Suprapubic skin (tissue), 4 donors: ENCODE results near the gene PACS1. TPM values are rescaled to one million over a fixed set of nuclear protein-coding genes. Genes with fewer than 3 reads are reported as not detected.

Experiments used
- DNase-seq, 2 donors: peaks; one replicate each; pipeline ENCODE4 v3.0.0-alpha.2; 2019; ENCODE audit warnings: low spot score in 2 of 2
- H3K27ac ChIP-seq: fragments of 200-600 bp; sonication (generic); one replicate; pipeline ENCODE4 v1.5.1; 2019
- H3K27me3 ChIP-seq: fragments of 200-600 bp; sonication (generic); one replicate; pipeline ENCODE4 v1.5.1; 2019
- H3K36me3 ChIP-seq: fragments of 200-600 bp; sonication (generic); one replicate; pipeline ENCODE4 v1.5.1; 2019
- H3K4me1 ChIP-seq: fragments of 200-600 bp; sonication (generic); one replicate; pipeline ENCODE4 v1.5.1; 2019
- H3K4me3 ChIP-seq: fragments of 200-600 bp; sonication (generic); one replicate; pipeline ENCODE4 v1.5.1; 2019; ENCODE audit warnings: mild to moderate bottlenecking
- H3K9me3 ChIP-seq: fragments of 200-600 bp; sonication (generic); one replicate; pipeline ENCODE4 v1.5.1; 2019
- CTCF ChIP-seq, 2 donors: fragments of 200-600 bp in 1 of 2; fragments of 450-650 bp in 1 of 2; sonication (generic) in 1 of 2; IDR thresholded peaks; one replicate each; pipeline ENCODE4 v1.5.1; 2016 to 2019; ENCODE audit warnings: antibody characterized with exemption in 2 of 2, mild to moderate bottlenecking in 1 of 2, moderate library complexity in 1 of 2
- EP300 ChIP-seq: sonication (generic); formaldehyde crosslinking; IDR thresholded peaks from one replicate; pipeline ENCODE4 v1.6.1; 2017; ENCODE audit warnings: antibody characterized with exemption
- POLR2A ChIP-seq, 2 donors: fragments of 450-650 bp; IDR thresholded peaks; one replicate each; pipeline ENCODE4 v1.6.1; 2017; ENCODE audit warnings: antibody characterized with exemption in 2 of 2, mild to moderate bottlenecking in 2 of 2, moderate library complexity in 2 of 2
- POLR2AphosphoS5 ChIP-seq, 3 donors: sonication (generic); formaldehyde crosslinking; IDR thresholded peaks; one replicate each; pipeline ENCODE4 v1.6.1; 2017; ENCODE audit warnings: antibody characterized with exemption in 3 of 3
- WGBS: methylation state at CpG from one replicate; pipeline ENCODE4 v1.1.5; 2018; 5-methylcytosine and 5-hydroxymethylcytosine counted together
- total RNA-seq, 4 donors: library from RNA; depleted of rRNA; stranded (reverse); fragments of >200 nt; gene quantifications; one replicate each; pipeline ENCODE4 v1.1.0, GENCODE V29; 2016

The PACS1 gene
- total RNA-seq, 4 donors from 2014 or later = 30.5 to 78.6 (median 41.8) TPM

- H3K27ac ChIP-seq = no peak overlapping the region
- peaks cover 94% of the 10 kb centered on the region for H3K36me3 ChIP-seq
- WGBS = 89% methylated on average over 9 of the region's 9 CpGs
- TF ChIP-seq POLR2AphosphoS5 (IDR thresholded peaks at IDR 0.05) = no peak
- no peak for TF ChIP-seq POLR2A (IDR thresholded peaks at IDR 0.05)
- TF ChIP-seq CTCF (IDR thresholded peaks at IDR 0.05) = no peak
- no peak for TF ChIP-seq EP300
- no peak for DNase-seq
- H3K27me3 ChIP-seq = no peaks in the 10 kb centered on the region
- no peak overlapping the region for H3K4me3 ChIP-seq
- no peaks in the 10 kb centered on the region for H3K9me3 ChIP-seq
- no peaks in the 10 kb centered on the region for H3K4me1 ChIP-seq
These were observed 170.7 kb downstream of the PACS1 start for GRCh38 chr11:66240781-66241136.

GRCh38 chr11:66242095-66242765 is 172.2 kb downstream of the PACS1 start:
- Histone ChIP-seq H3K36me3 (peaks cover 82% of the 10 kb centered on the region), H3K4me1 (no peaks in the 10 kb centered on the region), H3K27me3 (no peaks in the 10 kb centered on the region), H3K27ac (no peak overlapping the region), H3K9me3 (no peaks in the 10 kb centered on the region), H3K4me3 (no peak overlapping the region)
- DNase-seq = no peak
- WGBS = 79% methylated on average over 10 of the region's 14 CpGs
- TF ChIP-seq EP300 (no peak), CTCF (IDR thresholded peaks at IDR 0.05) (no peak), POLR2AphosphoS5 (IDR thresholded peaks at IDR 0.05) (no peak), POLR2A (IDR thresholded peaks at IDR 0.05) (no peak)

GRCh38 chr11:66243782-66244535 is 173.9 kb downstream of the PACS1 start:
- no peak for TF ChIP-seq EP300
- no peak for TF ChIP-seq CTCF (IDR thresholded peaks at IDR 0.05)
- no peak for TF ChIP-seq POLR2A (IDR thresholded peaks at IDR 0.05)
- TF ChIP-seq POLR2AphosphoS5 (IDR thresholded peaks at IDR 0.05) = no peak
- H3K27me3 ChIP-seq = no peaks in the 10 kb centered on the region
- no peaks in the 10 kb centered on the region for H3K4me1 ChIP-seq
- no peak for DNase-seq
- no peak overlapping the region for H3K27ac ChIP-seq
- peaks cover 66% of the 10 kb centered on the region for H3K36me3 ChIP-seq
- H3K4me3 ChIP-seq = no peak overlapping the region
- H3K9me3 ChIP-seq = no peaks in the 10 kb centered on the region
- 74% methylated on average over 13 of the region's 13 CpGs for WGBS

GRCh38 chr11:66247295-66247694 is 177.2 kb downstream of the PACS1 start:
- Histone ChIP-seq H3K36me3 (peaks cover 44% of the 10 kb centered on the region), H3K4me1 (no peaks in the 10 kb centered on the region), H3K9me3 (no peaks in the 10 kb centered on the region), H3K4me3 (no peak overlapping the region), H3K27ac (no peak overlapping the region), H3K27me3 (no peaks in the 10 kb centered on the region)
- WGBS = 88% methylated on average over 4 of the region's 4 CpGs
- TF ChIP-seq POLR2A (IDR thresholded peaks at IDR 0.05) (no peak), POLR2AphosphoS5 (IDR thresholded peaks at IDR 0.05) (no peak), CTCF (IDR thresholded peaks at IDR 0.05) (no peak), EP300 (no peak)
- no peak for DNase-seq

- Histone ChIP-seq H3K4me3 (no peak overlapping the region), H3K9me3 (no peaks in the 10 kb centered on the region)
- WGBS = 85% methylated on average over 3 of the region's 3 CpGs
These were observed 177.7 kb downstream of the PACS1 start for GRCh38 chr11:66247801-66248200.

More at GRCh38 chr11:66247801-66248200, 177.7 kb downstream of the PACS1 start:
- Histone ChIP-seq H3K4me1 (no peaks in the 10 kb centered on the region), H3K36me3 (peaks cover 39% of the 10 kb centered on the region), H3K27ac (no peak overlapping the region), H3K27me3 (no peaks in the 10 kb centered on the region)
- no peak for DNase-seq
- TF ChIP-seq CTCF (IDR thresholded peaks at IDR 0.05) = no peak
- TF ChIP-seq POLR2AphosphoS5 (IDR thresholded peaks at IDR 0.05) = no peak
- TF ChIP-seq EP300 = no peak
- no peak for TF ChIP-seq POLR2A (IDR thresholded peaks at IDR 0.05)
